K562 (cell line): ENCODE data around the gene CTF1.

Source experiments
- BDP1 ChIP-seq: IDR thresholded peaks from 3 replicates; pipeline ENCODE4 v1.6.1; 2011; ENCODE audit not compliant: insufficient read length, insufficient read depth
- GTF2F1 ChIP-seq: IDR thresholded peaks from 2 replicates; pipeline ENCODE4 v1.6.1; 2011; ENCODE audit warnings: low read depth, low read length, improper control_type of control experiment
- POLR2A ChIP-seq: fragments of 450-650 bp; conservative IDR thresholded peaks from 2 replicates; pipeline ENCODE4 v1.6.1; 2016
- U2AF1 ChIP-seq: fragments of 200-400 bp; formaldehyde crosslinking; optimal IDR thresholded peaks from 2 replicates; pipeline ENCODE3; 2017; ENCODE audit warnings: mild to moderate bottlenecking, low read depth, low read length, moderate library complexity
- ZFX ChIP-seq: sonication (generic); formaldehyde crosslinking; IDR thresholded peaks from 2 replicates; pipeline ENCODE4 v1.8.0; 2022; ENCODE audit warnings: mild to moderate bottlenecking, missing genetic modification reagents, moderate library complexity
- TF ChIP-seq, protein P1 (sequence below), 2 experiments: fragments of 450-650 bp in 1 of 2; IDR thresholded peaks; 2 replicates each; pipeline ENCODE4 v1.6.1; 2011 to 2017; ENCODE audit warnings: low read depth in 2 of 2, antibody characterized with exemption in 1 of 2, borderline replicate concordance in 1 of 2, low read length in 1 of 2, mild to moderate bottlenecking in 1 of 2, mixed read lengths in 1 of 2; ENCODE audit not compliant: control insufficient read depth in 1 of 2
- TF ChIP-seq, protein P2 (sequence below), 3 experiments: IDR thresholded peaks in 2 of 3; conservative IDR thresholded peaks in 1 of 3; 2 replicates each; pipeline ENCODE4 v1.5.1; 2011 to 2012; ENCODE audit warnings: low read length in 3 of 3, mild to moderate bottlenecking in 3 of 3, control low read depth in 2 of 3, improper control_type of control experiment in 1 of 3, inconsistent platforms in 1 of 3, low read depth in 1 of 3, mixed read lengths in 1 of 3, moderate library complexity in 1 of 3; ENCODE audit not compliant: insufficient read depth in 2 of 3

DNA sequence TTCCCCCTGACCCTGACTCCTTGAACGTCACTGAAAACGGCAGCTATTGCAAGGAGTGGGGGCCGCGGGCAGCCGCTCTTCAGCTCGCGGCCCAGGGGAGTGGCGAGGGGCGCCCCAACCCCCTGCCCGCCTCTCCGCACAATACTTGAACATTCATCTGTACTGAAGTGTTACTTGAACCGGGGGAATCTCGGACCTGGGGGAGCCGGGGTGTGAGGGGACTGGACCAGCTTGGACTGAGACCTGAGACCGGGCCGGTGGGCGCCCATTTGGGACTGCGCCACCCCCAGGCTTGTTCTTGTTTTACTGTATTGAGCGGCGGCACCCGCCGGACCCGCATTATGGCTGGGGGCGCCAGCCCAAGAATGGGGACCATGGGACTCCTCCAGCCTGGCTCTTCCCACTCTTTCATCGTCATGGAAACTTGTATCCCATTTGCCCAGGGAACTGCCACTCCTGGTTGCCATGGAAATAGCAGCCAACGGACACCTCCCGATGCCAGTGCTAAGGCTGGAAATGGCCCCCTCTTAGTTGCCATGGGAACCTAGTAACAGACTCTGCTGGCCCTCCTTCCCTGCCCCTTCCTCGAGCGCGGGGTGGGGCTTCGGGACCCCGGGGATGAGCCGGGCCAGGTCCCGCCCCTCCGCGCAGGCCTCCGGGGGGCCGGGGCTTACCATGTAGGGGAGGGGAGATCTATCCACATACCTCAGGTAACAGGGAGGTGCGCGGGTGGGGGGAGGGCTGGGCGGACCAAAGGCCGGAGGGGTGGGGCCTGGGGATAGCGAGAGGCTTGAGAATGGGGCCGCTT lies 51.6 kb downstream of the CTF1 start:
- TF ChIP-seq ZFX (no peak), POLR2A (no peak), BDP1 (no peak), U2AF1 (no peak), GTF2F1 (no peak)
- TF ChIP-seq, protein P1, sequence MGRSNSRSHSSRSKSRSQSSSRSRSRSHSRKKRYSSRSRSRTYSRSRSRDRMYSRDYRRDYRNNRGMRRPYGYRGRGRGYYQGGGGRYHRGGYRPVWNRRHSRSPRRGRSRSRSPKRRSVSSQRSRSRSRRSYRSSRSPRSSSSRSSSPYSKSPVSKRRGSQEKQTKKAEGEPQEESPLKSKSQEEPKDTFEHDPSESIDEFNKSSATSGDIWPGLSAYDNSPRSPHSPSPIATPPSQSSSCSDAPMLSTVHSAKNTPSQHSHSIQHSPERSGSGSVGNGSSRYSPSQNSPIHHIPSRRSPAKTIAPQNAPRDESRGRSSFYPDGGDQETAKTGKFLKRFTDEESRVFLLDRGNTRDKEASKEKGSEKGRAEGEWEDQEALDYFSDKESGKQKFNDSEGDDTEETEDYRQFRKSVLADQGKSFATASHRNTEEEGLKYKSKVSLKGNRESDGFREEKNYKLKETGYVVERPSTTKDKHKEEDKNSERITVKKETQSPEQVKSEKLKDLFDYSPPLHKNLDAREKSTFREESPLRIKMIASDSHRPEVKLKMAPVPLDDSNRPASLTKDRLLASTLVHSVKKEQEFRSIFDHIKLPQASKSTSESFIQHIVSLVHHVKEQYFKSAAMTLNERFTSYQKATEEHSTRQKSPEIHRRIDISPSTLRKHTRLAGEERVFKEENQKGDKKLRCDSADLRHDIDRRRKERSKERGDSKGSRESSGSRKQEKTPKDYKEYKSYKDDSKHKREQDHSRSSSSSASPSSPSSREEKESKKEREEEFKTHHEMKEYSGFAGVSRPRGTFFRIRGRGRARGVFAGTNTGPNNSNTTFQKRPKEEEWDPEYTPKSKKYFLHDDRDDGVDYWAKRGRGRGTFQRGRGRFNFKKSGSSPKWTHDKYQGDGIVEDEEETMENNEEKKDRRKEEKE (IDR thresholded peaks at IDR 0.05; ENCODE audit: borderline replicate concordance in 1 of 2, control insufficient read depth in 1 of 2, low read depth in 2 of 2, low read length in 1 of 2), result no peak
- TF ChIP-seq, protein P2, sequence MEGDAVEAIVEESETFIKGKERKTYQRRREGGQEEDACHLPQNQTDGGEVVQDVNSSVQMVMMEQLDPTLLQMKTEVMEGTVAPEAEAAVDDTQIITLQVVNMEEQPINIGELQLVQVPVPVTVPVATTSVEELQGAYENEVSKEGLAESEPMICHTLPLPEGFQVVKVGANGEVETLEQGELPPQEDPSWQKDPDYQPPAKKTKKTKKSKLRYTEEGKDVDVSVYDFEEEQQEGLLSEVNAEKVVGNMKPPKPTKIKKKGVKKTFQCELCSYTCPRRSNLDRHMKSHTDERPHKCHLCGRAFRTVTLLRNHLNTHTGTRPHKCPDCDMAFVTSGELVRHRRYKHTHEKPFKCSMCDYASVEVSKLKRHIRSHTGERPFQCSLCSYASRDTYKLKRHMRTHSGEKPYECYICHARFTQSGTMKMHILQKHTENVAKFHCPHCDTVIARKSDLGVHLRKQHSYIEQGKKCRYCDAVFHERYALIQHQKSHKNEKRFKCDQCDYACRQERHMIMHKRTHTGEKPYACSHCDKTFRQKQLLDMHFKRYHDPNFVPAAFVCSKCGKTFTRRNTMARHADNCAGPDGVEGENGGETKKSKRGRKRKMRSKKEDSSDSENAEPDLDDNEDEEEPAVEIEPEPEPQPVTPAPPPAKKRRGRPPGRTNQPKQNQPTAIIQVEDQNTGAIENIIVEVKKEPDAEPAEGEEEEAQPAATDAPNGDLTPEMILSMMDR (IDR thresholded peaks at IDR 0.05 in 2 of 3, conservative IDR thresholded peaks at IDR 0.05 in 1 of 3; ENCODE audit: insufficient read depth in 2 of 3, low read depth in 1 of 3, low read length in 3 of 3), result no peak
